KOPT-K1 (cell line): Measurements from ENCODE around the gene ENDOG.
"Not testable (repeated sequence)": the region's sequence is repeated elsewhere in the genome, so short reads cannot be mapped to it uniquely, and the experiment has no call there.

ENCODE experiments used
- H3K27ac ChIP-seq: fragments of 200-600 bp; sonication (generic); 2 replicates; pipeline ENCODE4 v1.5.1; 2016; ENCODE audit warnings: antibody characterized with exemption, mild to moderate bottlenecking, low read depth, low read length; ENCODE audit not compliant: poor library complexity, severe bottlenecking
- H3K36me3 ChIP-seq: fragments of 200-600 bp; sonication (generic); 2 replicates; pipeline ENCODE4 v1.5.1; 2017; ENCODE audit warnings: antibody characterized with exemption, mild to moderate bottlenecking, low read length, moderate library complexity; ENCODE audit not compliant: insufficient read depth
- H3K9me3 ChIP-seq: fragments of 200-600 bp; sonication (generic); 2 replicates; pipeline ENCODE4 v1.5.1; 2017; ENCODE audit warnings: antibody characterized with exemption, low read length, mild to moderate bottlenecking; ENCODE audit not compliant: insufficient read depth, poor library complexity, severe bottlenecking

ENDOG gene

GRCh38 chr9:128818099-128818838 is at the start of gene ENDOG:
TSS of gene ENDOG (plus strand) at chr9:128818500. CDS start at chr9:128818685, 185 bp downstream.
- Histone ChIP-seq H3K9me3 (no peaks in the 10 kb centered on the region), H3K27ac (peak within 1 kb of the TSS; percentile 50), H3K36me3 (peaks cover 28% of the 10 kb centered on the region; the same call in 1 of the 2 replicates)

GRCh38 chr9:128768606-128769005 is 49.7 kb upstream of the ENDOG start:
- no peak overlapping the region for H3K27ac ChIP-seq
- no peaks in the 10 kb centered on the region for H3K36me3 ChIP-seq
- no peaks in the 10 kb centered on the region for H3K9me3 ChIP-seq

GRCh38 chr9:128770286-128771030 is 47.8 kb upstream of the ENDOG start:
- H3K27ac ChIP-seq: peak overlapping the region; percentile 71
- no peaks in the 10 kb centered on the region for H3K36me3 ChIP-seq
- peaks cover 2% of the 10 kb centered on the region for H3K9me3 ChIP-seq

DNA sequence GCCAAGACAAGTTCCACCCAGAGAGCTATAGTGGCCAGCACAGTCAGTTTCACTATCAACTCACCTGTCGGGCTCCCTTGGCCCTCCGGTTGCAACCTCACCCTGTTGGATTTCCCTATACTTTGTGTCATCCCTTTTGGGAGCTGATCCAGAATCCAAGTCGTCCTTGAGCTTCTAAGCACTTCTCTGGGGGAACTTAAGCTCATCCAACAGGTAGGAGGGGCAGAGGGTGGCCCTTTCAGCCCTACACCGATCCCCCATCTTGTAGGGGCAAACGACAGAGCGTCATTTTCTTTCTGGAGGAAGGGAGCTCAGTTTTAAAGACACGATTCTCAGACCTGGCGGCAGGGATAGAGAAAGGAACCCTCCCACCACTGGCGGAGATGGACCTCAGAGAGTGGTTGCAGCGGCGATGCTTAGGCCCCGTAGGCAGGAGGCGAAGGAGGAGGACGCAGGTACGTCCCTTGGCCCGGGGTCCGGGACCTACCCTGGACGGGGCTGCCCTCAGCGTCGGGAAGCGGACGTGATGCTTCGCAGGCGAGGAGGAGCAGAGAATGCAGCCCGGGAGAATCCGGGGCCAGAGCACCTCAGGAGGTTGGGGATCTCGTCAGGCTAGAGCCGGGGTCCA is 47.1 kb upstream of the ENDOG start:
- Histone ChIP-seq H3K9me3 (peaks cover 9% of the 10 kb centered on the region), H3K36me3 (no peaks in the 10 kb centered on the region), H3K27ac (peak overlapping the region; percentile 71)

DNA sequence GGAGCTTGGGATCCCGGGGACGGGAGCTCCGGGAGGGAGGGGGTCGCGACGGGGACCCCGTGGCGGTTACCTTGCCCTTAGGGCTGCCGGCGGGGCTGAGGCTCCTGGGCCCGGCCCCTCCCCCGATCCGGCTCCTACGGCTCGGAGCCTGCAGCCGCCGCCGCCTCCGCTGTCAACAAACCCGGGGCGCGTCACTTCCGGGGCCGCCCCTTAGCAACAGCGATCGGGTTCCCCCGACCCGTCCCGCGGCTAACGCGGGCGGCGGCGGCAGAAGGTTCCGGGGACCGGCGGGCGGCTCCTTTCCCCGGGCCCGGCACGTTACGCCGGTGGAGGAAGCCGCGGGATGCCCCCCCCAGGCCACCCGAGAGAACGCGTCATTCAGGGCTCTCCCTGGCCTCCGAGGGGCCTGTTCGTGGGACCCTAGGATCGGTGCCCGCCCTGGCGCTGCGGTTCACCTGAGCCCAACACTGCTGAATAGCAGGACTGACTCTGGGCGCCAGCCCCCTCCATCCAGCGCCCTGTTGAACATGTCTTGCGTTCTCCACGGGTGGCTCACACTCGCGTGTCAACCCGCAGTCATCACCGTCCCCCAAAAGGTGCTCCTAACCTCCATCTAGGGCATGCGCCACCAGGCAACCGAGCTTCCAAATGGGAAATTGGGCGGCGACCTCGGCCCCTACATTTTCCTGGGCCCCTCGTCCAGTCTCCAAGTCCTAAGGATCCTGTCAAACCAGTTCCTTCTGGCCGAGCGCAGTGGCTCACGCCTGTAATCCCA is 46.4 kb upstream of the ENDOG start, which contains the start of gene ZER1:
Gene ZER1 (minus strand): TSS at position 183 of the 775 bp plus-strand sequence. CDS start 16,362 bp downstream, outside the sequence.
- Histone ChIP-seq H3K36me3 (no peaks in the 10 kb centered on the region), H3K9me3 (peaks cover 10% of the 10 kb centered on the region), H3K27ac (peak within 1 kb of the TSS; percentile 71)

GRCh38 chr9:128773049-128773448 is 45.3 kb upstream of the ENDOG start:
- no peaks in the 10 kb centered on the region for H3K36me3 ChIP-seq
- peaks cover 10% of the 10 kb centered on the region for H3K9me3 ChIP-seq
- no peak overlapping the region for H3K27ac ChIP-seq

DNA sequence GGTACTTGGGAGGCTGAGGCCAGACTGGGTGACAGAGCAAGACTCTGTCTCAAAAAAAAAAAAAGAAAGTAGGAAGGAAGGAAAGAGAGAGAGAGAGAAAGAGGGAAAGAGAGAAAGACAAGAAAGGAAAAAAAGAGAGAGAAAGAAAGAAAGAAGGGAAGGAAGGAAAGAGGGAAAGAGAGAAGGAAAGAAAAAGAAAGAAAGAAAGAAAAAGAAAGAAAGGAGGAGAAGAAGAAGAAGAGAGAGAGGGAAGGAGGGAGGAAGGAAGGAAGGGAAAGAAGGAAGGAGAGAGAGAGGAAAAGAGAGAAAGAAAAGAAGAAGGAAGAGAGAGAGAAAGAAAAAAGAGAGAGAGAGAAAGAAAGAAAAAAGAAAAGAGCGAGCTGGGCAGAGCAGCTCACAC is 43.5 kb upstream of the ENDOG start:
- Histone ChIP-seq H3K36me3 (no peaks in the 10 kb centered on the region), H3K27ac (no peak overlapping the region), H3K9me3 (peaks cover 10% of the 10 kb centered on the region)

- peaks cover 15% of the 10 kb centered on the region for H3K9me3 ChIP-seq
- H3K36me3 ChIP-seq, H3K27ac ChIP-seq: not testable (repeated sequence)
Measured at GRCh38 chr9:128780093-128780492, 38.2 kb upstream of the ENDOG start.

DNA sequence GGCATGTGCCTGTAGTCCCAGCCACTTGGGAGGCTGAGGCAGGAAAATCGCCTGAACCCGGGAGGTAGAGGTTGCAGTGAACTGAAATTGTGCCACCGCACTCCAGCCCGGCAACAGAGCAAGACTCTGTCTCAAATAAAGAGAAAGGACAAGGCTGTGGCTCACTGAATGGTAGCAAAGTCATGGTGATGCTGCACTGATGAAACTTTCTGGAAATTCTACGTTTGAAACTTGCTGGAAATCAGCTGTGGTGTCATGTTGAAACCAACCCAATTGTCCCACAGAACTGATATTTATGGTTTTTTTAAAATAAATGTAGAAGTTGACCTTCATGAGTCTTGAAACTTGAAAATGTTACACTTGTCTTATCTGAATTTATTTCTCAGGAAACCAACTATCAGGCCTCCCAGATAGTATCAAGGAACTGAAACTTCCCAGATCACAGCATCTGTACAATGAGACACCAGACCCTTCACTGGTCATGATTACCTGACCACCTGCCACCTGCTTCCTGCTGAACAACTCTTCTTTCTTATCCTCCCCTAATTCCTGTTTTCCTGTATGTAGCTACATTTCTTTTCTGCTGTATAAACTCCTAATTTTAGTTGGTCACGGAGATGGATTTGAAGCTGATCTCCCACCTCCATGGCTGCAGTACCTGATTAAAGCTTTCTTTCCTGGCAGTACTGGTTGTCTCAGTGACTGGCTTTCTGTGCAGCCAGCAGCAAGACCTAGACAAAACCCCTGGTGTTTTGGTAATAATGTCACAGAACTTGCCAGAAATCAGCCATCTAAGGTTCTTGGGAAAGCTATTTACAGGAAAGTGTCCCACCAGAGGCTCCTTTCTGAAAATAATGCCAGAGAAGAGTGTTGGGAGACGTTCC is 36.9 kb upstream of the ENDOG start:
- Histone ChIP-seq H3K9me3 (peaks cover 5% of the 10 kb centered on the region), H3K36me3 (no peaks in the 10 kb centered on the region), H3K27ac (no peak overlapping the region)

- Histone ChIP-seq H3K9me3 (peaks cover 5% of the 10 kb centered on the region), H3K27ac (no peak overlapping the region), H3K36me3 (no peaks in the 10 kb centered on the region)
Measured at GRCh38 chr9:128782669-128783068, 35.6 kb upstream of the ENDOG start.

DNA sequence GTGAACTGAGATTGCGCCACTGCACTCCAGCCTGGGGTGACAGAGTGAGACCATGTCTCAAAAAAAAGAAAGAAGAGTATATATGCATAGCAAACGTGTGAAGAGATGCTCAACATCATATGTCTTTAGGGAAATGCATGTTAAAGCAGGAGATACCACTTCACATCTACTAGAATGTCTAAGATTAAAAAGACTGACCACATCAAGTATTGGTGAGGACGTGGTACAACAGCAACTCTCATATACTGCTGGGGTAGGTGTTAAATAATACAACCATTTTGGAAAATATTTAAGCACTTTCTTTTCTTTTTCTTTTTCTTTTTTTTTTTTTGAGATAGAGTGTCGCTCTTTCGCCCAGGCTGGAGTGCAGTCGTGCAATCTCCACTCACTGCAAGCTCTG is 32.9 kb upstream of the ENDOG start:
- Histone ChIP-seq H3K27ac (no peak overlapping the region), H3K9me3 (peaks cover 5% of the 10 kb centered on the region), H3K36me3 (peaks cover 3% of the 10 kb centered on the region; the same call in 1 of the 2 replicates)

DNA sequence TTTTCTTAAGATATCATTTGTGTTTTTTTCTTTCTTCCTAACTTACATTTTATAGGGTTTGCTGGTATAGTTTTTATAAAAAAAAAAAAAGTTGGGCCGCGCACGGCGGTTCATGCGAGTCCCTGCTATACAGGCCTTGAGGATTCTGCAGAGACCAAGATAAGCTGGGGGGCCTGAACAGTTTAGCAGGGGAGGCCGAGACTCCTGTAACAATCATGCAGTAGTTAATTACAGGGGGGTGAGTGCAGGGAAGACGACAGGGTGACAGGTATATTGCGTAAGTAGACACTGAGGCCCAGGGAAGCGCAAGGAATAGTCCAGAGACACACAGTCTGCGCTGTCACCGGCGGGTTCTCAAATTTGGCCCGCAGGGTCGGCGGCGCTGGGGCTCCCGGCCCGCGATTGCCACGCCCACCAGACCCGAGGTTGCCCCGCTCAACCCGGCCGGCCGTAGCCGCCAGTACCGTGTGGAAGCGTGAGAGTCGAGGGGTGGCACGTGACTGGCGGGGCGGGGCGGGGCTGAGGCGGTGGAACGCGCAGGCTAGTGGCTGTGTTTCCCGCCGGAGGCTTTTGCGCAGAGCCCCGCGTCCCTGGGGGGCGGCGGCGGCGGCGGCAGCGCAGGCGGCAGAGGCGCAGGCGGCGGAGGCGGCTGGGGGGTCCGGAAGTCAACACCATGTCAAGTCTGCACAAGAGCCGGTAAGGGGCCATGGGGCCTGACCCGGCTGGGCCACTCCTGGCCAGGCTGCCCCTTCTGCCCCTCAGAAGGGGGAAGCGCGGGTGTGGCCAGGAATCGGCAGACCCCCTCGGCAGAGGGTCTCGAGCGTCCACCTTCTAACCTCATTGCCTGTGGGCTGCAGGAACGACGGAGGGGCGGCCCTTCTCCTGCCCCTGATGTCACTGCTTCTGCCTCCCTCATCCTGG is 31.4 kb upstream of the ENDOG start, which contains the start of gene TBC1D13:
Gene TBC1D13 (plus strand): TSS at position 573 of the 921 bp plus-strand sequence. CDS start 101 bp downstream, at position 674.
- H3K27ac ChIP-seq: peak within 1 kb of the TSS; percentile 64
- H3K9me3 ChIP-seq: no peaks in the 10 kb centered on the region
- peaks cover 17% of the 10 kb centered on the region for H3K36me3 ChIP-seq

GRCh38 chr9:128787659-128788058 is 30.6 kb upstream of the ENDOG start:
- Histone ChIP-seq H3K27ac (peak overlapping the region; percentile 64), H3K36me3 (peaks cover 24% of the 10 kb centered on the region), H3K9me3 (no peaks in the 10 kb centered on the region)
